ENCODE measurements around the gene ZNF3. TPM values are rescaled to one million over a fixed set of nuclear protein-coding genes. Genes with fewer than 3 reads are reported as not detected.
A peak's percentile ranks its signal among the peaks of the same experiment; 100 is the strongest.

ZNF3 gene
- total RNA-seq, 2 experiments from 2014 or later: 21.1 to 22.3 TPM

DNA sequence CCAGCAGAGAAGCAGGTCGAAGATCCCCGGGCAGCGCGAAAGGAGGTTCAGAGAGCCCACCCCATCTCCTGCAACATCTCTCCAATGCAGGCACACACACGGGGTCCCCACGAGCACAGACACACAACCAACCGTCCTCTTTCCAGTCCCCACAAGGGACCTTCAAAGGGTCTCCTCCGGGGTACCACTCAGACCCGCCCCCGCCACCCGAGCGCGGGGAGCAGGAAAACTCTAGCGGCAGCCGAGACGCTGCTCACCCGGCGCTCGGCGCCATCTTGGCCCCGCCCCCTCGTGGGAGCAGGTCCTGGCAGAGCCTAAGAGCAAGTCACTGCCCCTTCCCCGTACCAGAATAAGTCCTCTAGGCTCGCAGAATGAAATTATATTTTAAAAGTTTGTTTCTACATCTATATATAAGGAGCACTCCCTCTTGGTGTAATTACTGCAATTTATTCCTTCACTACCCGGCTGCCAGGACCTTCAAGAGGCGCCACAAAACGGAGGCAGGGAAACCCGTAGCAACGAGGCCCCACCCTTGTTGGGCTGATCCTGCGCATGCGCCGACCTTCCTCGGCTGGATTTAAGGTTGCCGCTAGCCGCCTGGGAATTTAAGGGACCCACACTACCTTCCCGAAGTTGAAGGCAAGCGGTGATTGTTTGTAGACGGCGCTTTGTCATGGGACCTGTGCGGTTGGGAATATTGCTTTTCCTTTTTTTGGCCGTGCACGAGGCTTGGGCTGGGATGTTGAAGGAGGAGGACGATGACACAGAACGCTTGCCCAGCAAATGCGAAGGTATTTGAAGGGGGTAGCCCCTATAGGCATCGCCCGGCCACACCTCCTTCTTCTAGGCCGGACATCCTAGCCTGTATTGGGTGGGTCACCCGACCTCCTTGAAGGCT is 37.8 kb upstream of the ZNF3 start, which contains the start of the genes CNPY4 and TAF6:
TSS of gene CNPY4 (plus strand) at position 563 of the 898 bp plus-strand sequence. CDS start at position 674, 111 bp downstream.
TSS of gene TAF6 (minus strand) at position 287 of the 898 bp plus-strand sequence. CDS start 5,149 bp downstream, outside the sequence.
- Mint-ChIP-seq H3K4me1 (peaks cover 12% of the 10 kb centered on the region), H3K36me3 (peaks cover 11% of the 10 kb centered on the region), H3K27me3 (no peaks in the 10 kb centered on the region), H3K4me3 (peak within 1 kb of the TSS; percentile 99), H3K27ac (peak within 1 kb of the TSS; percentile 94), H3K9me3 (no peaks in the 10 kb centered on the region)
- peak; percentile 91 for DNase-seq

- Mint-ChIP-seq H3K36me3 (peaks cover 9% of the 10 kb centered on the region), H3K4me1 (peaks cover 11% of the 10 kb centered on the region), H3K27me3 (no peaks in the 10 kb centered on the region), H3K4me3 (peak overlapping the region; percentile 99), H3K9me3 (no peaks in the 10 kb centered on the region), H3K27ac (peak overlapping the region; percentile 94)
- DNase-seq: no peak
Observed at GRCh38 chr7:100118388-100119071, 37.0 kb upstream of the ZNF3 start.

GRCh38 chr7:100115026-100115425 is 33.5 kb upstream of the ZNF3 start:
- H3K4me3 Mint-ChIP-seq: no peak overlapping the region
- no peaks in the 10 kb centered on the region for H3K9me3 Mint-ChIP-seq
- H3K4me1 Mint-ChIP-seq: peaks cover 3% of the 10 kb centered on the region
- DNase-seq: no peak
- H3K27ac Mint-ChIP-seq: no peak overlapping the region
- peaks cover 14% of the 10 kb centered on the region for H3K36me3 Mint-ChIP-seq
- H3K27me3 Mint-ChIP-seq: no peaks in the 10 kb centered on the region

- H3K4me1 Mint-ChIP-seq: no peaks in the 10 kb centered on the region
- no peaks in the 10 kb centered on the region for H3K27me3 Mint-ChIP-seq
- H3K36me3 Mint-ChIP-seq: peaks cover 20% of the 10 kb centered on the region
- DNase-seq: no peak
- H3K27ac Mint-ChIP-seq: no peak overlapping the region
- H3K4me3 Mint-ChIP-seq: no peak overlapping the region
- H3K9me3 Mint-ChIP-seq: no peaks in the 10 kb centered on the region
Observed at GRCh38 chr7:100111914-100112313, 30.4 kb upstream of the ZNF3 start.

DNA sequence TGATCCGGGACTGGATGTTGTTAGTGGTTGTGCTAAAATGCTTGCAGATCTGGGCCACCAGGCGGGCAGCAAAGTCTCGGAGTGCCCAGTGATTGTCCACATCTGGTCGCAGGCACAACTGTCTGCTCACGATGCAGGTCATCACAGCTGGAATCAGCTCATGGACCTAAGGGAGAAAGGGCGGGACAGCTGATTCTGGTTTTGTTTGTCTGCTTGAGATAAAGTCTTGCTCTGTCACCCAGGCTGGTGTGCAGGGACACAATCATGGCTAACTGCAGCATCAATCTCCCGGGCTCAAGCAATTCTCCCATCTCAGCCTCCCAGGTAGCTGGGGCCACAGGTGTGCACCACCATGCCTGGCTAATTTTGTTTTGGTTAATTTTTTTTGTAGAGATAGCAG is 29.6 kb upstream of the ZNF3 start:
- H3K9me3 Mint-ChIP-seq: no peaks in the 10 kb centered on the region
- DNase-seq: no peak
- H3K27me3 Mint-ChIP-seq: no peaks in the 10 kb centered on the region
- no peak overlapping the region for H3K27ac Mint-ChIP-seq
- H3K4me1 Mint-ChIP-seq: no peaks in the 10 kb centered on the region
- no peak overlapping the region for H3K4me3 Mint-ChIP-seq
- H3K36me3 Mint-ChIP-seq: peaks cover 16% of the 10 kb centered on the region

DNA sequence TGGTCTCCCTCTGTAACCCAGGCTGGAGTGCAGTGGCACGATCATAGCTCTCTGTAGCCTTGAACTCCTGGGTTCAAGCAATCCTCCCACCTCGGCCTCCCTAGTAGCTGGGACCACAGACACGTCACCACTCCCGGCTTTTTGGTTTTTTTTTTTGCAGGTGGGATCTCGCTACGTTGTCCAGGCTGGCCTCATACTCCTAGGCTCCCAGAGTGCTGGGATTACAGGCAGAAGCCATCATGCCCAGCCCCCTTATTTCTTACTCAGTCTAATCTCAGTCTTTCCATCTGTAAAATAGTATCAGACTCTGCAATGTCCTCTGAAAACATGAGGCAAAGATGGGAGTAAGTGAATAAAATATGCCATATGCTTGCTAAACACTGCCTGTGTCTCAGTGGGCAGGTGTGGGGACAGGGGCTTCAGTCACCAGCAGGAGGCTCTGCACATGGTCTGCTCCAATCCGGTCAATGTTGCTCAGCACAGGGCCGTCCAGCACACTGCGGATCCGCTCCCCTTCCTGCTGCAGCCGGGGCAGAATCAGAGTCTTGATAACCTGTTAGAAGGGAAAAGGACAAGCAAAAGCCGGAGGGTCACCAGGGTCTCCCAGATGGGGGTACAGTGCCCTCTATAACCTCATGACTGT is 28.1 kb upstream of the ZNF3 start:
- H3K36me3 Mint-ChIP-seq: peaks cover 16% of the 10 kb centered on the region
- H3K4me3 Mint-ChIP-seq: no peak overlapping the region
- no peak for DNase-seq
- no peaks in the 10 kb centered on the region for H3K9me3 Mint-ChIP-seq
- H3K27me3 Mint-ChIP-seq: no peaks in the 10 kb centered on the region
- no peak overlapping the region for H3K27ac Mint-ChIP-seq
- H3K4me1 Mint-ChIP-seq: no peaks in the 10 kb centered on the region

DNA sequence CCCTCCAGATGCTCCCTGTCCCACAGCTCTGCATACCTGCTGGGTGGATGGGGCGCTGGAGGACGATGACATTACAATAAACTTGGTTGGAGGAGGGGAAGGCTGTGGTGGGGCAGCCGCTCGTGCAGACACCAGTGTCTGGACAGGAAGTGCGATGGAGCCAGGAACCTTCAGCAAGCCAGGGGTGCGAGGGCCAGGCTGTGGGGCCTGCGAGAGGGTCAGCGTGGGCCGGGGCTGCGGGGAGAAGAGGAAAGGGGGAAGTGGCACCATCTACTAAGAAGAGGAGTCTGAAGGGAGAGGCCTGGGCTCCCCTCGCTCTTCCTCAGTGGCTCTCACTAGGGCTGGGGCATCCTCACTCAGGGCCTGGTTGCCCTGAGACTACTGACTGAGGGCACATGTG is 26.4 kb upstream of the ZNF3 start:
- no peaks in the 10 kb centered on the region for H3K9me3 Mint-ChIP-seq
- H3K4me3 Mint-ChIP-seq: no peak overlapping the region
- H3K4me1 Mint-ChIP-seq: peaks cover under 1% of the 10 kb centered on the region
- DNase-seq: no peak
- peaks cover 18% of the 10 kb centered on the region for H3K36me3 Mint-ChIP-seq
- no peak overlapping the region for H3K27ac Mint-ChIP-seq
- no peaks in the 10 kb centered on the region for H3K27me3 Mint-ChIP-seq

GRCh38 chr7:100107125-100107737 is 25.7 kb upstream of the ZNF3 start:
- Mint-ChIP-seq H3K4me1 (peaks cover 6% of the 10 kb centered on the region), H3K36me3 (peaks cover 16% of the 10 kb centered on the region), H3K9me3 (no peaks in the 10 kb centered on the region), H3K27me3 (no peaks in the 10 kb centered on the region), H3K27ac (peak overlapping the region; percentile 16), H3K4me3 (no peak overlapping the region)
- DNase-seq: no peak

DNA sequence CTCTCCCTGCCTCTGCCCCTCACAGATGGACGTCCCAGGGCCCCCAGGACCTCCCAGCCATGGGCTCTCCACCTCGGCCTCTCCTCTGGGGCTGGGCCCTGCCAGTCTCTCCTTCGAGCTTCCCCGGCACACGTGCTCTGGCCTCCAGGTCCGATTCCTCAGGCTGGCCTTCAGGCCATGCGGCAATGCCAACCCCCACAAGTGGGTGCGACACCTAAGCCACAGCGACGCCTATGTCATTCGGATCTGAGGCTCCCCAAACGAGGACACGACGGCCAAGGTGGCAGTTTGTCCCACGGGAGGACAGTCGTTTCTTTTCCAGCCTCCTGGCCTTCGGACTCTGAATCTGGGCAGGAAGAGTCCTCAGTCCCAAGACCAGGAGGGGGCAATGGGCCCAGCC is 25.1 kb upstream of the ZNF3 start:
- peaks cover 16% of the 10 kb centered on the region for H3K36me3 Mint-ChIP-seq
- no peak overlapping the region for H3K4me3 Mint-ChIP-seq
- DNase-seq: no peak
- H3K27me3 Mint-ChIP-seq: no peaks in the 10 kb centered on the region
- no peaks in the 10 kb centered on the region for H3K9me3 Mint-ChIP-seq
- no peak overlapping the region for H3K27ac Mint-ChIP-seq
- H3K4me1 Mint-ChIP-seq: peaks cover 6% of the 10 kb centered on the region

DNA sequence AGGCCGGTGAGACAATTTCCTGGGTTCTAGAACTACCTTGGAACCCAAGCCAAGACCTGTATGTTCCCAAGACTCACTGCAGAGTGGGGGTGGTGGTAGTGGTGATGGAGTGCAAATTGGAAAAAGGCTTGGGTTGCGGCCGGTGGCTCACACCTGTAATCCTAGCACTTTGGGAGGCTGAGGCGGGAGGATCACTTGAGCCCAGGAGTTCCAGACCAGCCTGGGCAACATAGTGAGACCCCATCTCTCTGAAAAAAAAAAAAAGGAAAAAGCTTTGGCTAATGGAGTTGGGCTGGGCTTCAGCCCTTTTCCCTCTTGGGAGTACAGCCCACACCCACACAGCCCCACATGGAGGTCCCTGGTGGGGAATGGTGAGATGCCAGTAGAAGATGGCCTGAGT is 24.0 kb upstream of the ZNF3 start:
- Mint-ChIP-seq H3K27me3 (peaks cover 3% of the 10 kb centered on the region), H3K27ac (no peak overlapping the region), H3K9me3 (no peaks in the 10 kb centered on the region), H3K4me3 (no peak overlapping the region), H3K36me3 (peaks cover 20% of the 10 kb centered on the region), H3K4me1 (peaks cover 6% of the 10 kb centered on the region)
- no peak for DNase-seq

DNA sequence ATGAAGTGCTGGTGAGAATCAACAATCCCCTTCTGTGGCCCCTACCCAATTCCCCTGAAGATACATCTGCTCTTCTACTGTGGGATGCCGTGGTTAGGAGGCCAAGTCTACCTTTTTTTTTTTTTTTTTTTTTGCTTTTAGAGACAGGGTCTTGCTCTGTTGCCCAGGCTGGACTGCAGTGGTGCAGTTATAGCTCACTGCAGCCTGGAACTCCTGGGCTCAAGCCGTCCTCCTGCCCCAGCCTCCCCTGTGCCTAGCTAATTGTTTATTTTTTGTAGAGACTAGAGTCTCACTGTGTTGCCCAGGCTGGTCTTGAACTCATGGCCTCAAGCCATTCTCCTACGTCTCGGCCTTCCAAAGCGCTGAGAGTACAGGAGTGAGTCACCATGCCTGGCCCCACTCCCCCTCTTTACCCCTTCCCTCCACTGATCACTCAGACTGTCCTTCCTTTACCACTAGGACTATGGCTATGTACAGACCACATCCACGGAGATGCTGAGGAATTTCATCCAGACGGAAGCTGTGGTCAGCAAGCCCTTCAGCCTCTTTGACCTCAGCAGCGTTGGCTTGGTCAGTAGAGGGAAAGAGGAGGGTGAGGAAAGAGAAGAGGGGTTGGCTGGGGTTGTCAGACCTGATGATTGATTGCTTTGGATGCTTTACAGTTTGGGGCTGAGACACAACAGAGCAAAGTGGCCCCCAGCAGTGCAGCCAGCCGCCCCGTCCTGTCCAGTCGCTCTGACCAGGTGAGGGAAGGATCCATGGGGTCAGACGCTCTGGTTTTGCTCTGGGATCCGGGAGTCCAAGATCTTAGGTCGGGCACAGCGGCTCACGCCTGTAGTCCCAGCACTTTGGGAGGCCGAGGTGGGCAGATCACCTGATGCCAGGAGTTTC is 21.7 kb upstream of the ZNF3 start:
- Mint-ChIP-seq H3K4me3 (peak overlapping the region; percentile 92), H3K4me1 (peaks cover 27% of the 10 kb centered on the region), H3K27me3 (peaks cover 8% of the 10 kb centered on the region), H3K9me3 (no peaks in the 10 kb centered on the region), H3K36me3 (peaks cover 34% of the 10 kb centered on the region), H3K27ac (peak overlapping the region; percentile 78)
- DNase-seq: no peak

- H3K27me3 Mint-ChIP-seq: peaks cover 8% of the 10 kb centered on the region
- peak within 1 kb of the TSS; percentile 92 for H3K4me3 Mint-ChIP-seq
- peak within 1 kb of the TSS; percentile 97 for H3K27ac Mint-ChIP-seq
- no peaks in the 10 kb centered on the region for H3K9me3 Mint-ChIP-seq
- peaks cover 47% of the 10 kb centered on the region for H3K36me3 Mint-ChIP-seq
- DNase-seq: peak; percentile 99
- peaks cover 38% of the 10 kb centered on the region for H3K4me1 Mint-ChIP-seq
Observed at GRCh38 chr7:100101016-100101862, 19.7 kb upstream of the ZNF3 start, which contains the start of the genes AP4M1 and MCM7. Gene AP4M1, plus strand, starts transcription at chr7:100101643. Its CDS starts 72 bp downstream, at chr7:100101715. Gene MCM7, minus strand, starts transcription at chr7:100101397. Its CDS starts 103 bp downstream, at chr7:100101294.

DNA sequence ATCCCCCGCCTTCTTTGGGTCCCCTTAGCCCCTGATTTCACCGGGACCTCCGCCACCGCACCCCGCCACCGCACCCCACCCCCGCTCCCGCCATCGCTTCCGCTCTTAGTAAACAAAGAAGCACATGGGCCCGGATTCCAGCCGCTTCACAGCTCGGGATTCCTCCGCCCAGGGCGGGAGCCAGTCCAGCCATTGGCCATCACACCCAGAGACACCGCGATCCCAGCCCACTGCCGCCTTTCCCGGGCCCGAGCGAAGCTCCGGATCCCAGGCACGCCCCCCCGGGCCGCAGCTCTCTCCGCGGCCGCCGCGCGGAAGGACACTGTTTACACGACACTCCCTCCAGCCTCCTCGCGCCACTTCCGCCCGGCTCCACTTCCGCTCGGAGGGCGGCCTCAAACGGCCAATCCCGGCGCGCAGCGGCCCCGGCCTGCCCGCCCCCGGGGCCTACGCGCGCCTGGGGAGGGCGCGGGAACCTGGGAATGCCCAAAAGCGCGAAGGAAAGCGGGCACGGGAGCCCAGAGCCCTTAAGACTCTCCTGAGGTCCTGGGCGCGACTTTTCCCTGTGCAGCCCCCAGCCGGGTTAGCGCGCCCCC is 19.0 kb upstream of the ZNF3 start:
- Mint-ChIP-seq H3K9me3 (no peaks in the 10 kb centered on the region), H3K27ac (peak overlapping the region; percentile 97), H3K36me3 (peaks cover 55% of the 10 kb centered on the region), H3K4me3 (peak overlapping the region; percentile 92), H3K4me1 (peaks cover 38% of the 10 kb centered on the region), H3K27me3 (peaks cover 8% of the 10 kb centered on the region)
- peak; percentile 93 for DNase-seq

Data from activated naive CD8-positive, alpha-beta T cell treated with anti-CD3 and anti-CD28 coated beads for 36 hours (primary cell).